HG02885 (cell line): ENCODE measurements around the gene RFTN1.

ENCODE experiments used
- ATAC-seq: cut with Tn5 transposase; IDR thresholded peaks from one replicate; pipeline ENCODE4 v1.9.1; 2021; ENCODE audit warnings: mild to moderate bottlenecking; ENCODE audit not compliant: unreplicated experiment, poor library complexity

RFTN1 gene

GRCh38 chr3:16370872-16371740 lies 142.4 kb downstream of the RFTN1 start:
- peak; percentile 28 for ATAC-seq

GRCh38 chr3:16370503-16370871 lies 143.0 kb downstream of the RFTN1 start:
- no peak for ATAC-seq

DNA sequence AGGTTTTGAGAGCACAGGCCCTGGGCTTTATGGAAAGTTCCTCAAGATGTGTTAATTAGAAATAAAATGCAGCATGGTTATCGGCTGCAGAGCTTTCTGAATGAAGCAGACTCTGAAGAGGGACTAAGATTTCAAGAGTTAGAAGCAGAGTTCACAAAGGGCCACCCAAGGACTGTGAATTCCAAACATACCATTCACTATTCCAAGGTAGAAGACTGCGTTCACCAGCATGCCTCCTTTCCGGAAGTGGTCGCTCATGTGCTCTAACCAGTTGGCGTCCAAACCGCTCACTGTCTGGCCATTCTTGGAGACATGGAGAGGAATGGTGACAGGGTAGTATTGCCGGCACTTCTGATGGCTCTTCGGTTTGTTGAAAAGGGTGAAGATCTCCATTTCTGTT lies 143.6 kb downstream of the RFTN1 start:
- ATAC-seq = no peak

DNA sequence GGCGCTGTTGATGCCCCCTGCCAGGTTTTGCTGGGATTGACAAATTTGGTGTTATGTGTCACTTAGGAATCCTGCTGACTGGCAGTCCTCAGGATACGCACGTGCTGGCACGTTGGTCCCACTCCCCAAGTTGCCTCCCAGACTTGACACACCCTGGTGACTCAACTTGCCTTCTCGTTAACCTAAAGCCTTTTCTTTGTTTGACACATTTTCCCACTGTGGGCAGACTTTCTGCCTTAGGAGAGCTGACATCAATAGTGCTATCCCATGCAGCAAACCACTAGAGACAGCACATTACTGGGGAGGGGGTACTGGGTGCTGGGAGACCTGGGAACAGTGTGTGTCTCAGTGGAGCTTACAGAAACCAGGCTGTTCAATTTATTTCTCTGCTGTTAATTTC lies 144.2 kb downstream of the RFTN1 start:
- no peak for ATAC-seq

- no peak for ATAC-seq
Observed at GRCh38 chr3:16366581-16366980, 146.9 kb downstream of the RFTN1 start.

GRCh38 chr3:16365491-16366128 lies 147.9 kb downstream of the RFTN1 start:
- ATAC-seq = no peak

GRCh38 chr3:16364963-16365362 lies 148.5 kb downstream of the RFTN1 start:
- ATAC-seq = no peak

DNA sequence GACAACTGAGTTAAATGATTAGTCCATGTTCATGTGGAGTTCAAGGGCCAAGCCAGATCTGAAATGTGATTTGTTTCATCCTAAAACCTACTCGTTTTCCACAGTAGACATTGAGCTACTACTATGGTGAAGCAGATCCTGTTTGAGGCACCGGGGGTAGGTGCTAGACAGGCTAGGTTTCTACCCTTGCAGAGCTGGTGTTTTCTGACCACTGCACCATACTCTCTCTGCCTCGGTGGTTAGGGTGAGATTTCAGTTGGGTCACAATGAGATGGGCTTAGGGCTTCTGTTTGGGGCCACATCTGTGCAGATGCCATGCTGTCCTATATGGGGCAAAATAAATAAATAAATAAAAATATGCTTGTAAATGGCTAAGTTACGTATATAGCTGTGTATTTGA lies 149.2 kb downstream of the RFTN1 start:
- no peak for ATAC-seq

DNA sequence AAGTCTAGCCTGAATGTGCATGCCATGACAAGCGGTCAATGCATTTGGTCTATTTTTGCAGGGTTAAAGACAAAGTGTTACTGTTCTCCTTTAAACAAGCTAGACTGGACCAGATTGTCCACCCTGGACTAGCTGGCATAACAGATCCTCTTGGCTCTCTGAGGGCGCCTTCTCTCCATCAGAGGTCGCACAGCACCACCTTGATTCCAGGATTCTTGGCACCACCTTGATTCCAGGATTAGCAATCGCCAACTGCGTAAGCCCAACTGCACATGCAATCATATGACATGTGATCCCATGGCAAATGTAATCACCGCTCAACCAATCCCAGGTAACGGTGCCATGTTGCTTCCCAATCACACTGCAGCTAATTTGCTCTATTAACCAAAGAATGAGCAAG lies 149.9 kb downstream of the RFTN1 start:
- ATAC-seq = no peak

DNA sequence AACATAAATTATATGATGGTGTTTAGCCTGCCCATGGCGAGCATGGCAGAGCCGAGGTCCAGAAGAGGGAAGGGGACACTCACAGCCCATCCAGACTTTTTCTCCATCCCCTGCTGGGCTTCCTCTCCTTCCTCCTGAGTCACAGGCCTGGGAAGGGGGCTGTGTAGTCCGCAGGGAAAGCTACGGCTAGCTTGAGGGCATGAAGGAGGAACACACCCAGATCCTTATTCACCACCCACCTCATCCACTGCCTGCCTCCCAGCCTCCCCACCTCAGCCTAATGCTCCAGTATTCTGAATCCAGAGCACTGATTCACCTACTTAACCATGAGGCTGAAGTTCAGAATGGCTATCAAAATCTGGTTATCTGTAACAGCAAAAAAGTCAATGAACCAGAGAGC lies 150.7 kb downstream of the RFTN1 start:
- no peak for ATAC-seq

- ATAC-seq = no peak
Observed at GRCh38 chr3:16361087-16361486, 152.4 kb downstream of the RFTN1 start.

GRCh38 chr3:16359331-16359730 lies 154.2 kb downstream of the RFTN1 start:
- no peak for ATAC-seq

DNA sequence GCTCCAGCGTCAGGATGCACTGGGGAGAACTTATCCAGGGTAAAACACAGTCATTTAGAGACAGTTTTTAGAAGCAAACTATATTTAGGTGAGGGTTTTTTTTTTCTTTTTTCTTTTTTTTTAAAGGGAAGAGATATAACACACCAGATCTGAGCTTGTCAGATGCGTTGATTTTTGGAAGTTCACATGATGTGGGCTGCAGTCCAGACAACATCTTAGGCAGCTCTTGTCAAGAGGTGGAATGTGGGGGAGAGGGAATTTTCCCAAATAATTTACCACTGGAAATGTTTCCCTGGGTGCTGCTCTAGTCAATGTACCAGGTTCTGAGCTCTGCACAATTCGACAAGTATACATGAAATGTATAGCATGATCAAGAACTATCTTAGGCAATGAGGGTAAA lies 155.2 kb downstream of the RFTN1 start:
- no peak for ATAC-seq

- ATAC-seq = no peak
Observed at GRCh38 chr3:16357186-16358121, 156.0 kb downstream of the RFTN1 start.

GRCh38 chr3:16355828-16356227 lies 157.7 kb downstream of the RFTN1 start:
- no peak for ATAC-seq

GRCh38 chr3:16354291-16354690 lies 159.2 kb downstream of the RFTN1 start:
- no peak for ATAC-seq

DNA sequence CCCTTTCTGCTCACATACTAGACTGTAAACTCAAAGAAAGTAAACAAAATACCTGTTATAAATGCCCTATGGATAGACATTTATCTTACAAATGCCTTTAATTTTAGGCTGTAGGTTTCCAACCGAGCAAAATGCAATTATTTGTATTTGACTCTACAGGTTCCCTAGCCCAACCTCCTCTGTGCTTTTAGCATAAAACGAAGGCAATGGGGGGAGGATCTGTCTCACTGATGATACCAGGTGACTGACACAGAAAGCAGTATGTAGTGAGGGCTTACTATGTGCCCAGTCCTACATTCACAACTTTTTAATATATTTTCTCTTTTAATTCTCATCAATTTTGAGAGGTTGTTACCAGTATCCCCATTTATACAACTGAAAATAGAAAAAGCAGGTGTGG lies 161.1 kb downstream of the RFTN1 start:
- no peak for ATAC-seq

- ATAC-seq = no peak
Observed at GRCh38 chr3:16350597-16351318, 162.7 kb downstream of the RFTN1 start.

DNA sequence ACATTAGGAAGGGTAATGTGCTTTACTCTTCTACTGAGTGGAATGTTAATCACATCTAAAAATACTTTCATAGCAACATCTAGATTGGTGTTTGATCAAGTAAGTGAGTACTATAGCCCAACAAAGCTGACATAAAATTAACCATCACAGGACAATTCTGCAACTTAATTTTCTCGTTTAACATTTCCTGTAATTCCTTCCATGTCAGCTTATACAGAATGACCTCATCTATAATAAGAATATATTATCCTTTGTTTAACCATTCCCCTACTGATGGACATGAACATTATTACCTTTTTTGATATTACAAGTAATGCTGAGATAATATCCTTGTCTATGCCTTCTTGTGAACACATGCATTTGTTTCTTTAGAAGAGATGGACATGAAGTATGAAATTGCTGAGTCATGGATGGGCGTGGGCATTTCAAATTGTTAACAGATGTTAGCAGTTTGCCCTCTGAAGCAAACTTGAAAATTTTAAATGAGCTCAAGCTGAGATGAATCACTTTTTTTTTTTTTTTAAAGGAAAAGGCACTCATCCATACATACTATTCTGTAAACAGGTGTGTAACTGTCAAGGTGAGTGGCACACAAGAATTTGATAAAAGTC lies 163.4 kb downstream of the RFTN1 start:
- no peak for ATAC-seq

DNA sequence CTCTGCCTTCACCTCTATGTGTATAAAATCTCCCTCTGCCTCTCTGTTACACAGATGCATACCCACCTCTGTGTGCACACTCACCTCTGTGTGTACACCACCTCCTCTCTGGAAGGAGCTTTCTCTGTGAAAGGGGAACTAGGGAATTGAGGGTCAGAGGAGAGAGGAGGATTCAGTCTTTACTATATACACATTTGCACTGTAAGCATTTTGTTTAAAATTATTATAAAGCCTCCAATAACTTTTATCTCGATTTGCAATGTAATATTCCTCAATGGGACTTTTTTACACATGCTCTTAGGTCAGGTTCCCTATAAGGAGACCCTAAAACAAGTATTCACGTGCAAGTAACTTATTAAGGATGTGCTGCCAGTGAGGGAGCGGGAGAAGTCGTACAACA lies 166.0 kb downstream of the RFTN1 start:
- ATAC-seq = no peak
